WI38 (cell line): ENCODE results near the gene SCRG1.

Experiments
- H3K4me3 ChIP-seq: 2 replicates; pipeline ENCODE4 v1.5.1; 2011; ENCODE audit warnings: low read depth, mild to moderate bottlenecking, control low read depth, low read length
- CTCF ChIP-seq: IDR thresholded peaks from 2 replicates; pipeline ENCODE4 v1.5.1; 2012; ENCODE audit warnings: low read depth, mild to moderate bottlenecking, control low read depth, low read length

The SCRG1 gene

DNA sequence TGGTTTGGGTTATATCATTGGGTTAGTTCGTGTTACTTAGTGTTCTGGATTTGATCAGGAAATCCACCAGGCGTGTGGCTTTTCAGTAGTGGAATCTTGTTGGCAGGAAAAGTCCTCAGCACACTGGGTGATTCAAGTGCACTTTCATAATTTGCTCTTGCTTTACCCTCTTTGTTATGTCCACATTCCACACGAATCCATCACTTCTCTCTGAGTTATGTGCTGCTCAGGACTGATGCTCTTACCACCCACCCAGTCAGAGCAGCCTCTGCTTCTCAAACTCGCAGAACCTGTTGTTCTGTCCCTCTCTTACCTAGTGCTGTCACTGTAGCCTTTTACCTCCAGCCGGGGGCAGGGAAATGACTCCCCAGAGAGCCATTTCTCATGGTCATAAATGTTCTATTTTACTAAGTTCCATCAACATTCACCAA is 37.2 kb upstream of the SCRG1 start:
- no peak for TF ChIP-seq CTCF
- no peak overlapping the region for H3K4me3 ChIP-seq

GRCh38 chr4:173434231-173434630 is 35.3 kb upstream of the SCRG1 start:
- TF ChIP-seq CTCF, result no peak
- H3K4me3 ChIP-seq, result no peak overlapping the region

GRCh38 chr4:173433447-173433846 is 34.5 kb upstream of the SCRG1 start:
- H3K4me3 ChIP-seq, result no peak overlapping the region
- TF ChIP-seq CTCF, result no peak

DNA sequence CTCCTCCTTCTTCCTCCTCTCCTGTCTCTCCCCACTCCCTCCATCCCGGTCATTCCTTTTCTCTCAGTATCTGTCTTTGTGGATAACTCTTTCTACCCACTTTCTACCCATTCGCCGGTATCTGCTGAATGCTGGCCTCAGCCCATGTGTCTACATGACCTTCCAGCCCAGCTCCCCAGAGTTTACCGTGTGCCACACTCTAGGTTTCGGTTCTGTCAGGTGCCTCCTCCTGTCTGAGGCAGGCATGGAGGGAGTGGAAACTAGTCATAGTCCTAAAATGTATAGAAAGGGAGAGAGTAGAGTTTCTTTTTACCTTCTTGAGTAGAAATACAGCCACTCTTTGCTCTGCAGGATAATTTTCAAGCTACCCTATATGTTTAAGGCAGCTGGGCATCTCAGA is 33.5 kb upstream of the SCRG1 start:
- no peak overlapping the region for H3K4me3 ChIP-seq
- no peak for TF ChIP-seq CTCF

DNA sequence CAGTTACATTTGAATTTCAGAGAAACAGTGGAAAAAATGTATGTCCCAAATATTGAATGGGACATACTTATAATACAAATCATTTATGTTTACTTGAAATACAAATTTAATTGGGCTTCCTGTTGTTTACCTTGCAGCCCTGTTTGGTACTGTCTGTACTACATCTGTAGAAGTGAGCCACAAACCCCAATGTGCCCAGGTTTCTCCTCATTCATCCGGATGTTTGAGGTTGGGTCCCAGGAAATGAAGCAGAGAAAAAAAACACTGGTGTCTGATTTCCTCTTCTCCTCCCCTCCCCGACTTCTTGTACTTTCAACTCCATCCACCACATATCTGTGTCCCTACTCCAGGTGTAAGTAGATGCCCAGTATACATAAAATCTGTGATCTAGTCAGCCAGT is 27.1 kb upstream of the SCRG1 start:
- no peak overlapping the region for H3K4me3 ChIP-seq
- TF ChIP-seq CTCF, result no peak

GRCh38 chr4:173424899-173425805 is 26.2 kb upstream of the SCRG1 start:
- no peak for TF ChIP-seq CTCF
- no peak overlapping the region for H3K4me3 ChIP-seq

DNA sequence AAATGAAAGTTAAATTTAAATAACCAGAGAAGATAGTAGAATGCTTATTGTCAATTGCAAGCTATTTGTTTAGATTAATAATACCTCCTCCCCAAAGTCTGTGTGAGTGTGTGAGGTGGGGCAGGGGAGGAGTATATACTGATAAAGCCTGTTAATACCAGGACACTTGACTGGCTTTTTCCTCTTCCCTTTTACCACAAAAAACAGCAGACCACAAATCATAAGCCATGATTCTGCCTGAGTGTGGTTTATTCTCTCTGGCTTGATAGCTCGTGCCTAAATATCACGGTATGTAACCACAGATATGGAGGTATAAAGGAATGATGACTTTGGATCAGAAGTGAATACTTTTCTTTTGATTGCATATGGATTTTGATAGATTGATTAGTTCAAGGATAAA is 21.9 kb upstream of the SCRG1 start:
- TF ChIP-seq CTCF, result no peak
- H3K4me3 ChIP-seq, result no peak overlapping the region
